Lower lobe of right lung (tissue), 2 donors: ENCODE results near the gene FANCG. TPM values are rescaled to one million over a fixed set of nuclear protein-coding genes. Genes with fewer than 3 reads are reported as not detected.

ENCODE experiments used
- ATAC-seq, 2 donors: fragments of 200-7000 bp; cut with Tn5 transposase; one replicate each; pipeline ENCODE4 v1.9.1; 2020 to 2022; ENCODE audit warnings: mild to moderate bottlenecking in 2 of 2, moderate library complexity in 2 of 2
- DNase-seq: peaks from one replicate; pipeline ENCODE4 v3.0.0-alpha.2; 2020
- H3K27ac ChIP-seq: fragments of 200-600 bp; one replicate; pipeline ENCODE4 v1.8.0; 2022
- H3K27me3 ChIP-seq: fragments of 200-600 bp; one replicate; pipeline ENCODE4 v1.8.0; 2022; ENCODE audit warnings: low read depth
- H3K36me3 ChIP-seq: fragments of 200-600 bp; one replicate; pipeline ENCODE4 v1.8.0; 2022; ENCODE audit warnings: mild to moderate bottlenecking
- H3K4me1 ChIP-seq: fragments of 200-600 bp; one replicate; pipeline ENCODE4 v1.8.0; 2022
- H3K4me3 ChIP-seq: fragments of 200-600 bp; one replicate; pipeline ENCODE4 v1.8.0; 2022; ENCODE audit warnings: mild to moderate bottlenecking
- H3K9me3 ChIP-seq: fragments of 200-600 bp; one replicate; pipeline ENCODE4 v1.8.0; 2022
- intact Hi-C: fragments of 100-400 bp; cut with DNase I; formaldehyde crosslinking; loops from one replicate; pipeline ENCODE4 v1.11.0; 2022
- long read RNA-seq: library from polyadenylated mRNA; unstranded; transcript quantifications from one replicate; pipeline ENCODE4 v2.0.0, GENCODE V29; 2021
- total RNA-seq: library from RNA; stranded (reverse); fragmentation: NEBNext Ultra II Directional; extraction: Animal tissue kit (Norgen Biotek cat#: 25700); gene quantifications from one replicate; pipeline ENCODE4 v1.2.1, GENCODE V29; 2021
- TF ChIP-seq, protein P1 (sequence below): fragments of 200-600 bp; IDR thresholded peaks from one replicate; pipeline ENCODE4 v1.8.0; 2022; ENCODE audit warnings: antibody characterized with exemption, mild to moderate bottlenecking
- donor health status: DM: no; HTN: yes; CAD: no; lungs with severe emphysema.

Gene FANCG
- 13.9 TPM for total RNA-seq
- long read RNA-seq, transcript FANCG-201 (14 exons, 2,631 nt): major isoform, 11 of 21 reads
- long read RNA-seq, partial matches to known transcripts: 1 of 21 reads
- long read RNA-seq, other reads (novel, unspliced or antisense): 9 of 21 reads

DNA sequence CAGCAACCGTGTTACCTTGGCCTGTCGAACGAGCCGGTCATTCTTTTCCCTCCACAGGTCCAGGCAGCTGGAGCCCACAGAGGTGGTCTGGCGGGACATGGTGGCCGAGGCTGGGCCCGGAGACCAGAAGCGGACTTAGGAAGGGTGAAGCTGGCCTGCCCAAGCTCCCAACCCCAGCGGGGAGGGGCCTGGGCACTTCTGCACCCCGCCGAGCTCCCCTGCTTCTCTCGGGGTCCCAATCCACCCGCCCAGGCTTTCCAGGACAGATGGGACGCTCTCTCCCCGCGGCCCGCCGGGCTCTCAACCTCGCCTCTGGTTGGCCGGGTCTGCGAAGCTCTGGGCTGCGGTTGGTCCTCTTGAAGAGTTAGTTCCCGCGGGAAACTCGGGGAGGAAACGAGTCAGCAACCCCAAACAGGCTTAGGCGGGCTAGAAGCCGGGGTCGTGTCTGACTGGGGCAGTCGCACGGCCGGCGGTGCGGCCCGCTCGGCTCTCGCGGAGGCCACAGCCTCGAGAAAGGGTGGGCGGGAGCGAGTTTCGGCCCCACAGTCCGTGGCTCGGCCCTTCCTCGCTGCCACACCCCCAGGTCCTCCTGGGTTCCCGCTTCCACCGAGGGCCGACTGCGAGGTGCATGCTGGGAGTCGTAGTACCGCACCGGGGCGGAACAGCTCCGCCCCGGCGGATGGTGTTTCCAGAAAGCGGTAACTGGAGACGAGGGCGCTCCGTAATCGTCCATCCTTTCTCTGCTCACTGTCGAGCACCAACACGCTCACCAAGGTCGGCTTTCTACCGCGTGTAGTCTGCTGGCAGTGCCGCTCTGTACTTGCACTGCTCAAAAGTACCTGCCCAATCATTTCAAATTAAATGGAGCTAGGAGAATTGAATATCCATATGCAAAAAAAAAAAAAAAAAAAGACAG lies at the start of gene FANCG:
Gene FANCG (minus strand): TSS at position 517 of the 916 bp plus-strand sequence. CDS start 418 bp downstream, at position 99.
- peak; percentile 97 to 99 for ATAC-seq
- peak; percentile 95 for DNase-seq
- H3K4me3 ChIP-seq: peak within 1 kb of the TSS; percentile 84
- peaks cover 21% of the 10 kb centered on the region for H3K4me1 ChIP-seq
- TF ChIP-seq, protein P1, sequence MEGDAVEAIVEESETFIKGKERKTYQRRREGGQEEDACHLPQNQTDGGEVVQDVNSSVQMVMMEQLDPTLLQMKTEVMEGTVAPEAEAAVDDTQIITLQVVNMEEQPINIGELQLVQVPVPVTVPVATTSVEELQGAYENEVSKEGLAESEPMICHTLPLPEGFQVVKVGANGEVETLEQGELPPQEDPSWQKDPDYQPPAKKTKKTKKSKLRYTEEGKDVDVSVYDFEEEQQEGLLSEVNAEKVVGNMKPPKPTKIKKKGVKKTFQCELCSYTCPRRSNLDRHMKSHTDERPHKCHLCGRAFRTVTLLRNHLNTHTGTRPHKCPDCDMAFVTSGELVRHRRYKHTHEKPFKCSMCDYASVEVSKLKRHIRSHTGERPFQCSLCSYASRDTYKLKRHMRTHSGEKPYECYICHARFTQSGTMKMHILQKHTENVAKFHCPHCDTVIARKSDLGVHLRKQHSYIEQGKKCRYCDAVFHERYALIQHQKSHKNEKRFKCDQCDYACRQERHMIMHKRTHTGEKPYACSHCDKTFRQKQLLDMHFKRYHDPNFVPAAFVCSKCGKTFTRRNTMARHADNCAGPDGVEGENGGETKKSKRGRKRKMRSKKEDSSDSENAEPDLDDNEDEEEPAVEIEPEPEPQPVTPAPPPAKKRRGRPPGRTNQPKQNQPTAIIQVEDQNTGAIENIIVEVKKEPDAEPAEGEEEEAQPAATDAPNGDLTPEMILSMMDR: no peak
- intact Hi-C loops: no loop called here
- peak within 1 kb of the TSS; percentile 75 for H3K27ac ChIP-seq
- H3K9me3 ChIP-seq: no peaks in the 10 kb centered on the region
- no peaks in the 10 kb centered on the region for H3K27me3 ChIP-seq
- H3K36me3 ChIP-seq: no peaks in the 10 kb centered on the region

DNA sequence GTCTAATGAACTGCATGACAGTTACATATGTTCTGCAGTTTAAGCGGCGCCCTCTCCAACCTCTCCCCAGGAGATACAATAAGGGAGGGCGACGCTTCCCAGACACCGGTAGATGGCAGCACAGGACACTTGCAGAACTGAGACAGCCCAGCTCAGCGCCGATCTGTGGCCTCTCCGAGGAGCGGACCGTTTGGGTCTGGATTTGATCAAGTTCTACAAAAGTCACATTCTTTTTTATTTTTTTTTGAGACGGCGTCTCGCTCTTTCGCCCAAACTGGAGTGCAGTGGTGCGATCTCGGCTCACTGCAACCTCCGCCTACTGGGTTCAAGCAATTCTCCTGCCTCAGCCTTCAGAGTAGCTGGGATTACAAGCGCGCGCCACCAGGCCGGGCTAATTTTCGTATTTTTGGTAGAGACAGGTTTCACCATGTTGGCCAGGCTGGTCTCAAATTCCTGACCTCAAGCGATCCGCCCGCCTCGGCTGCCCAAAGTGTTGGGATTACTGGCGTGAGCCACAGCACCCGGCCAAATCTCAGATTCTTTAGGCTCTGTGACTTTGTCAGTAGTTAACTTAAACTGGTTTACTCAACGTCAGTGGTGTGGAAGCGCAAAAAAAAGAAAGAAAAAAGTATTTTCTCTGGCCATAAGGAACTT lies 37.3 kb upstream of the FANCG start:
- Histone ChIP-seq H3K4me3 (peak overlapping the region; percentile 57), H3K4me1 (peaks cover 40% of the 10 kb centered on the region), H3K9me3 (no peaks in the 10 kb centered on the region), H3K27me3 (no peaks in the 10 kb centered on the region), H3K27ac (peak overlapping the region; percentile 86), H3K36me3 (no peaks in the 10 kb centered on the region)
- peak; percentile 93 for DNase-seq
- TF ChIP-seq, protein P1: peak; percentile 94
- ATAC-seq: peak; percentile 87 to 89
- intact Hi-C loops: no loop called here

GRCh38 chr9:35116539-35116897 lies 36.8 kb upstream of the FANCG start:
- Histone ChIP-seq H3K9me3 (no peaks in the 10 kb centered on the region), H3K36me3 (no peaks in the 10 kb centered on the region), H3K27ac (peak overlapping the region; percentile 86), H3K4me3 (peak overlapping the region; percentile 57), H3K27me3 (no peaks in the 10 kb centered on the region), H3K4me1 (peaks cover 44% of the 10 kb centered on the region)
- ATAC-seq (peak in 1 of 2 donors; percentile 0), DNase-seq (no peak)
- TF ChIP-seq, protein P1: no peak
- intact Hi-C loops: no loop called here

- TF ChIP-seq, protein P1: no peak
- H3K4me1 ChIP-seq: peaks cover 46% of the 10 kb centered on the region
- no peaks in the 10 kb centered on the region for H3K36me3 ChIP-seq
- ATAC-seq (peak; percentile 86 to 87), DNase-seq (peak; percentile 98)
- H3K9me3 ChIP-seq: no peaks in the 10 kb centered on the region
- peak within 1 kb of the TSS; percentile 57 for H3K4me3 ChIP-seq
- peak within 1 kb of the TSS; percentile 86 for H3K27ac ChIP-seq
- intact Hi-C loops: no loop called here
- no peaks in the 10 kb centered on the region for H3K27me3 ChIP-seq
These were observed 36.2 kb upstream of the FANCG start, which contains the start of gene ATOSB for GRCh38 chr9:35115680-35116538. Gene ATOSB (minus strand): TSS chr9:35115862. CDS start chr9:35108274, 7,588 bp downstream.
